Stimulated activated CD8-positive, alpha-beta memory T cell treated with anti-CD3 and anti-CD28 coated beads, Interleukin-15, amount 100 ng/mL, for 1 hour (primary cell): Measurements from ENCODE around the gene TPCN2.

Experiments used
- DNase-seq: peaks from one replicate; pipeline ENCODE4 v3.0.0-alpha.2; 2020; ENCODE audit warnings: low read depth

Gene TPCN2

DNA sequence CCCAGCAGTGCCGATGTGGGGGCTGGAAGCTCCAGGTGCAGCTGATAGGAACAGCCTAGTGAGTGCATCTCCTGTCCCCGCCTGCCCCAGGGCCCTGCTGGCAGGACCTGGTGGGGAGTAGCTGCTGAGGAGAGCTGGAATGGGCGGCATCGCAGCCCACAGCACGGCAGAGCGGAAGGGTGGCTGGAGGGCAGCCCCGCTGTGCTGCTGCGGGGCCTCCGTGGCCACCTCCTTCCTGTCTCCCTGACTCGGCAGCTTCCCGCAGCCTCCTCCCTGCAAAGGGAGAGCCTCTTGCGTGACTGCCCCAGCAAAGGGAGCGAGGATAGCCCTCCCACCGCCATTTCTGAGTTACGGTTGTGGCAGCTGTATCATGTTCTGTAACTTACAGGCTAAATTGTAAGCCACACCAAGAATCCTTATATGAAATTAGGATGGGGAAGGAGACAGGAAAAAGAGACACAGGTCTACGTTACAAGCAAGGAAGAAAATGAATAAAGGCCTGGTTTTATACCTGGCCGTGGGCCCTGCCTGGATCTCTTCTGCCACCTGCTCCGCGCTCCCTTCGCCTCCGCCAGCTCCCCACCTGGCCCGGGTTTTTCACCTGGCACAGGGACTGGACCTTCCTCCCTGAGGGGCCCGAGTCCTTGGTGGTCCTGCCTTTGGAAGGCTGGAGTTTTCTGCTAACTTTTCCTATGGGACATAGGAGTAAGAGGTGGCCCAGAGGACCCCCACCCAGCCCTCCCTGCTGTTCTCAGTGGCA lies 10.0 kb downstream of the TPCN2 start:
- no peak for DNase-seq

DNA sequence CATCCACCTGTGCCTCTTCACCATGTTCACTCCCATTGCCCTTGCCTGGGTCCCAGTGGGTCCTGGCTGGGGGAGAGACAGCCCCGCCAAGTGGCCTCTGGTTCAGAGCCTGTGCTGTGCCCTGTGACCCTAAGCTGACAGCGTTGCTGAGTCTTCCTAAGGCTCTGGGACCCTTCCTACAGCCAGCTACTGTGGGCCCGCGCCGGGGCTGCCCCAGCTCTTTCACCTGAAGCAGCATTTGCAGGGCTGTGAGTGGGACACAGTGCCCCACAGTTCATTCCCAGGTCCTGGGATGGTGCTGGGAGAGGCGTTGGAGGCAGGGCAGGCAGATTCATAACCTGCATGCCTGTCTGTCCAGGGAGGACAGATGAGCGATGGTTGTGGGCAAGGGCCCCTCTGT lies 10.7 kb downstream of the TPCN2 start:
- DNase-seq: no peak

DNA sequence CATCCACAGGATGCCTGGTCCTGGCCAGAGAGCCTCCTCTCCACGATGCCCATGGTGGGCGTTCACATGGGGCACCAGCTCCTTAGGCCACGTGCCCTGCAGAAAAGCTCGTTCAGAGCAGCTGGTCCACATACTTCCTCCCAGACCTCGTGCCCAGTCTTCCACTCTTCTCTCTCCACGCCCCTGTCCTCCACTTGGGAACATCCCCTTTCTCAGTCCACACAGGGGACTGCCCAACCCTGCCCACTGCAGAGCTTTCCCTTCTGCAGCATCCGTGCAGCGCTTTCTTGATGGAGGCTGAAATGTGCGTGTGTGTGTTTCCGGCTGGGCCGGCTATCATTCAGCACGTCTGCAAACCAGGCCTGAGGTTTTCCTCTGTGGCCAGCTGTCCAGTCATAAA lies 11.3 kb downstream of the TPCN2 start:
- DNase-seq: no peak

DNA sequence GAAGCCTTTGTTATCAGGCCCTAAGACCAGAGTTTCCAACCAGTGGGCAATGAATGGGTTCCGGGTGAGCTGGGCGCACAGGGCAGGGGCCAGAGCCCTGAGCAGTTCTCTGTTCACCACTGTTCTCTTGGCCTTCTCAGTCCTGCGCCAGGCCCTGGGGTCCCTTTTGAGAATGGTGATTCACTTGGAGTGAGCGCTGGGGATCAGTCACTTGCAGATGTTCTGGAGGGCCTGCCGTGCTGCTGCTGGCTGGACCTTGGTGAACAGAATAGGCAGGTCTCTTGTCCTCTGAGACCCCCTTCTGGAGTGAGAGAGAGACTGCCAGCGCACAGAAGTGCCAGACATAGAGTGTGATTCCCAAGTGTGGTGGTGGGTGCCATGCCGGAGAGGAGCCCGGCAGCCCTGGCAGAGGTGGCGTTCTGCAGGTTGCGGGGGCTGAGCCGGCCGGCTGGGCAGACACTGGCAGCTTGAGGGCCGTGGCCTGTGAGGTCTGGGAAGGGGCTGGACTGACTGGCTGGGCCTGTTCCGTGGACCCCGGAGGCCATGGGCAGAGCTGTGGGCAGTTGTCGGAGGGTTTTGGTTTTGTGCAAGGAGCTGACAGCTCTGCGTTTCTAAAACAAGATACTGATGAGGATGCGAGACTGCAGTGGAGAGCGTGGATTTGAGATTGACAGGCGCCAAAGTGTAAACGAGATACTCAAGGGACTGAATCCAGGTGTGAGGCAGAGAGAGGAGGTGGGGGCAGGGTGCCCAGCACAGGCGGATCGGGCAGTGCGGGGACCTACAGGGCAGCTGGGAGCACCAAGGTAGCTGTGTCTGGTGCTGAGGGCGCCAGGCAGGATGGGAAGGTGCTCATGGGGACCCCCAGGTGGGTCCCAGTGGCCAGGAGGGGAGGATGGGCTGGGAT lies 12.3 kb downstream of the TPCN2 start:
- no peak for DNase-seq

DNA sequence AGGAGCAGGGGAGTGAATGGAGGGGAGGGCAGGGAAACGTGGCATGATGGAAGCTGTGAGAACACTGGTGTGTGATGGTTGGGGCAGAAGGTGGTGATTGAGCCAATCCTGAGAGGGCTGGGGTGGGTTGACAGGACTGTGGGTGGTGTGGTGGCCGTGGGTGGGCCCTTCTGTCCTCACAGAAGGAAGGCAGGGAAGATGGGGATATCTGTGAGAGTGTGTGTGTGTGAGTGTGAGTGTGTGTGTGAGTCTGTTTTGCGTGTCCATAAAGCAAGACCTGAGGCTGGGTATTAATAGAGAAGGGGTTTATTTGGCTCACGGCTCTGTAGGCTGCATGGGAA lies 13.0 kb downstream of the TPCN2 start:
- DNase-seq: no peak

DNA sequence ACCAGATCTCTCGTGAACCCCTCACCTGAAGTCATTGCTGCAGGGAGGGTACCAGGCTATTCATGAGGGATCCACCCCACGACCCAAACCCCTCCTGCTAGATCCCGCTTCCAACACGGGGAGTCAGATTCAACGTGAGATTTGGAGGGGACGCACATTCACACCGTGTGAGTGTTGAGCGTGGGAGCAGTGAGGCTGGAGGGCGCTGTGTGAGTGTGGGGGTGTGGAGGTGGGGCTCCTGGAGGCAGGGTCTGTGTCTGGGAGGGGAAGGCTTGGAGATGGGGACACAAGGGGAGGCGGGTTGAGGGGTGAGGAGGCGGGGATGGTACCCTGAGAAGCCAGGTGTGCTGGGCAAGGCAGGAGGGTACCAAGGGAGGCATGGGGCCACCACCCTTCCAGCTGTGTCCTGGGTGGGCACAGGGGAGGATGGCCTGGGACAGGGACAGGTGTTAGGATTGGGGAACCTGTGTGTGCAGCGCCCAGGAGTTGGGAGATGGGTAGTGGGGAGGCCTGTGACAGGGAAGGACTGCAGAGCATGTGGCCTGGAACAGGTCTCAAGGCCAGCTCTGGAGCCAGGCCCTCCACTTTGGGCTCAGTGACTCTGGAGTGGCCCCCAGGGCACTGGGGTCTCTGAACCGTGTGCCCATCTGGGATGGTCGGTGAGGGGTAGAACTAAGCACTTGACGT lies 13.6 kb downstream of the TPCN2 start:
- no peak for DNase-seq

DNA sequence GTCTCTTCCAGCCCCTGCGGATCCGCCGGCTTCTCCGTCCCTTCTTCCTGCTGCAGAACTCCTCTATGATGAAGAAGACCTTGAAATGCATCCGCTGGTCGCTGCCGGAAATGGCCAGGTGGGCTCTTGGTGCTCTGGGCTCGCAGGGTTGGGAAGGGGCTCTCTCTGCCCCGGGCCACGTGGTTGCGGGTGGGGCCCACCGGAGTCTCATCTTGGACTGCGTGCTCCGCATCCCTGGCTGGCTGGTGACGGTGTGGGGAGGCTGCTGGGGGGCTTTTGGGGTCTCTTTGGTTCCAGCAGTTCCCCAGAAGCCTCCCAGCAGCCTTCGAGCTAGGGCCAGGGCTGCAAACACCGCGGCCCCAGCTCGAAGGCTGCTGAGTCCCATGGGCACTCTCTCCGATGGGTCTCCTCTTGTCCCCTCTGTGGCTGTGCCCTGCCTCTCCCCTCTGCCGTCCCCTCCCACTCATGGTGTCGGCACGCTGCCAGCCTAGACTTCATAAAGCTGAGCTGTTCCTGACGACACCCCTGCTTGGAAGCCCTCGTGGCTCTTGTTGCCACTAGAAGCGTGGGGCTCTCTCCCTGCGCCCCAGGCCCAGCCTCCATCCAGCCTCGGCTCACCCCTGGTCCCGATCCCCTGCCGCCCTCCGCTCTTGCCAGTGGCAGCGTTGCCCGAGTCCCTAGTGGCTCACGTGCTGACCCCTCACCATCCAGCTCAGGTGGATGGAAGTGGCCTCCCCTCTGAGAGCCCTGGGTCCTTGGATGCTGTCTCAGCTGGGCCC lies 14.3 kb downstream of the TPCN2 start:
- no peak for DNase-seq

DNA sequence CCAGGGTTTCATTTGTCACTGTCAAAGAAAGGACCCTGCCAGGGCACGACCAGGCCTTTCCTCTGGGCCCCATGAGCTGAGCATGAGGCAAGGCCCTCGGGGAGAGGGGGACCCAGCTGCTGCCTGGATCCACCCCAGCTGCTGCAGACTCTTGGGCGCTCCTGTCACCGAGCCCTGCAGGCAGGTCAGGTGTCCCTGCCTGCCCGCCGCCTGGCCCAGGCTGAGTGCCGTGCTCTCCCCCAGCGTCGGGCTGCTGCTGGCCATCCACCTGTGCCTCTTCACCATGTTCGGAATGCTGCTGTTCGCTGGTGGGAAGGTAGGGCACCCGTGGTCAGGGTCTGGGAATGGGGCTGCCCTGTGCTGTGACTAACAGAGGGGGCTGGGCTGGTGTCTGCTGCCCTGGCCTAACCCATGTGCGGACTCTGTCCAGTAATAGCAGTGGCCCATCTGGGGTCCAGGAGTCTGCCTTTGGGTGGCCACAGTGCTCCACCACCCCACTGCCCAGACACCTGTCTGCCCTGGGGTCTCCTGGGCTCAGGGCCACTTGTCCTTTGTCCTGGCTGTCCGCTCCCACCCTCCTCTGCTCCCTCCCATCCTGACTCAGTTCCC lies 15.0 kb downstream of the TPCN2 start:
- DNase-seq: no peak

DNA sequence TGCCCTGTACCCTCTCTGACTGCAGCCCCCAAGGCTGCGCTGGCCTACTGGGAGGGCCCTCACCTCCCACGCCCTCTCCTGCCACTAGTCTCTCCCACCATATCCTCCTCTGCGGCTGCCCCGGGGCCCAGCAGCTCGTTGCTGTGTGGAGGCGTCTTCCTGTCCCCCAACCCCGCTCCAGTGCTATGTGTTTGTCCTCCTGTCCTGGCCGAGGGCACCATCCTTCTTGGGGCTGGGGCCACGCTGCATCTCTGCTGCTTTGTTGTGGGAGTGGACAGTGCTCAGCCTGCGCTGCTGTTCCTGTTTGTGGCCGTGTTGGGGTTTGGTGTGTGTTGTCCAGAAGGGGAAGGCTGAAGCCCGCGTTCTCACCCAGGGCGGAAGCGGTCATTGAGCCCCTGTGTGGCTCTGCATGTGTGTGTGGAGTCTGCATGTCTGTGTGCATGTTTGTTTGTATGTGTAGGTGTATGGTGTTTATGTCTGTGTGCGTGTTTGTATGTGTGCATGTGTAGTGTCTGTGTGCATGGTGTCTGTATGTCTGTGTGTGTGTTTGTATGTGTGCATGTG lies 15.7 kb downstream of the TPCN2 start:
- DNase-seq: no peak

DNA sequence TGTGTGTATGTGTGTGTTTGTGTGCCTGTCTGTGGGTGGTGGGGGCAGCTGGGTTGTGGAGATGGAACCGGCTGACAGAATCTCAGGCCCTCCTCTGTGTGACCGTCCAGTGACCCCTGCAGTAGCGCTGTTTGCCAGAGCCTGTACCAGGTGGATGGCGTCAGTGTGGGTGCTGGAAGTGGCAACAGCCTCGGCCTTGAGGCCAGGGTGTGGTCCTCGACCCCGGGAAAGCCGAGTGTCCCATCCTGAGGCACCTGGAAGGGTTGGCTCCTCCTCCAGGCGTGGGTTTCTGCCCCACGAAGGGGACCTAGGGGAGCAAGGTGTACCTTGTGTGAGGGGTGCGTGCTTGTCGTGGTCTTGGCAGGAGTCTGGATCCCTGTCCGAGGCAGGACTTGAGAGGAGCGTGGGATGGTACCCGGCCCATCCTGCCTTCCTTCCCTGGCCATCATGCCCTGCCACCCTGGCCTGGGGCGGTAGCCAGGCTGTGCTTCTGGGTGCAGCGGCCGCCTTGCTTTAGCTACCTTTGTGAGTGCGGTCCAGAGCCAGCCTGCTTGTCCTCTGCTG lies 16.5 kb downstream of the TPCN2 start:
- DNase-seq: no peak

DNA sequence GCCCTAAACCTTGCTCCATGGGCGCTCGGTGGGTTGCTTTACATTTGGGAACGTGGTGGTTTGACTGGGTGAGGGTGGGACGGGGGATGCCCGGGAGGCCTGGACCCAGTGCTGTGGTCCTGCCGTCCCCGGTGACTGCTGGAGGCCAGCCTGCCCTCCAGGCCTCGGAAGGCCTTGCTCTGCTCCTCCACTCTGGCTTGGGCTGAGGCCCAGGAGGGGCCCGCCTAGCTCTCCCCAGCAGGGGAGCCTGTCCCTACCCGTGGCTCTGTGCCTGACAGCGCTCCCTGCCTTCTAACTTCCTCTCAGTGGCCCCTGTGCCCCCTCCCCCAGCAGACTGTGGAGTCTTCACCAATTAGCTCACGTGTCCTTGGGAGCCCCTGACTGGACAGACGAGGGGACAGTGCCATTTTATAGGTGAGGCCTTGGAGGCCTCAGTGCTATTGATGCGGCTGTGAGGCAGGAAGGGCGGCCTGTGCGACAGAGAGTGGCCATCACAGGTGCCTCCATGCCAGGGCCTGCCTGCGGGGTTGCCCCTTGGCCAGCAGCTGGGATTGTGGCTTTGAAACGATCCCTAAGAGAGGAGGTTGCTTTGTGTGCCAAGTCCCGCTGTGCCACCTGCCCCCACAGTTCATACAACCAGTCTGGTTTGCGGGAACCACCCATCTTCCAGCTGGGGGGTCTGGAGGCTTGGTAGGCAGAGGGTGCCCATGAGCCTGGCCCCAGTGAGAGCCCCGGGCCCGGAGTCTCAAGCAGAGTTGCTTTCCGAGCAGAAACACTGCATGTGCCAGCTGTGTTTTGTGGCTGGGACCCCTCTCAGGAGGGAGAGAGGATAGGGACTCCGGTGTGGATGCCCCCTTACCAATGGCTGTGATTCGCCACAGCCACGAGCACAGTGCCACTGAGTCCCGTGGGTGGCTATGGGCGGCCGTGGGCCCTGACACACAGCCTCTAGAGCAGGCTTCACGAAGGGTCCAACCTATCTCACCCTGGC lies 17.7 kb downstream of the TPCN2 start:
- no peak for DNase-seq

DNA sequence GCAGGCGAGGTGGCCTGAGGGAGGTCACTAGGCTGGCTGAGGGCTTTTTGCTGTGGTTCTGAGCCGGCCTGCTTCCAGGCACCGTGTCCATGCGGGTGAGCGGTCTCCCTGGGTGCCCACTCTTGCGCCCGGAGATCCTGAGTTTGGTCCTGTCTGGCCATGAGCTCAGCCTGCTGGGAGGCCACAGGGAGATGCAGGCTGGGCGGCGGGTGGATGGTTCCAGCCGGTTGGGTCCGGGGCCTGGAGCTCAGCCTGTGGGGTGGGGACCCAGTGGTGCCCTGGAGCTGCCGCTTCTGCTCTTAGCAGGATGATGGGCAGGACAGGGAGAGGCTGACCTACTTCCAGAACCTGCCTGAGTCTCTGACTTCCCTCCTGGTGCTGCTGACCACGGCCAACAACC lies 18.5 kb downstream of the TPCN2 start:
- DNase-seq: no peak

DNA sequence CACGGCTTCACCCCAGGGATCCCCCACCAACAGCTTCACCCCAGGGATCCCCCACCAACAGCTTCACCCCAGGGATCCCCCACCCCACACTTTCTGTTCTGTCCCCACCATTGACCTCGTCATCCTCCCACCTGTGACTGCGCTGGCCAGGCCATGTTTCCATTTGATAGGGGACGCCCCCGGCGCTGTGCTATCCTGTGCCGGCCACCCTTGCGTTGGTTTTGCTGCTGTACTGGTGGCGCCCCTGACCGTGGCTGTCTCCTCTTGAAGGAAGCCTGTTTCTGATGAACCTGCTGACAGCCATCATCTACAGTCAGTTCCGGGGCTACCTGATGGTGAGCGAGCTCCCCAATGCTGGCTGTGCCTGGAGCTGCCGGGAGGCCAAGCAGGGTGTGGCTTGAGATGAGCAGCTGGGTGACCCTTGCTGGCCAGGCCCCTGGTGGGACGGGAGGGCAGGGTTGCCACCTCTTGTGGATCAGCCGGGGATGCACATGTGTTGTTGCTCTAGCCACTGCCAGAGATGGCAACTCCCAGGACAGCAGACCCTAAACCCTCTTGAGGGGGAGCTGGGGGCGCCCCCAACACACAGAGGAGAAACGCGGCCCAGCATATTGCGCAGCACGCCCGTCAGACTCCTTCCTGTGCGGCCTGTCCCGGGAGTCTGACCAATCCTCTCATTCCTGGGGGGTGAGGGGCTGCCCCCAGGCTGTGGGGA lies 22.5 kb downstream of the TPCN2 start:
- DNase-seq: no peak

DNA sequence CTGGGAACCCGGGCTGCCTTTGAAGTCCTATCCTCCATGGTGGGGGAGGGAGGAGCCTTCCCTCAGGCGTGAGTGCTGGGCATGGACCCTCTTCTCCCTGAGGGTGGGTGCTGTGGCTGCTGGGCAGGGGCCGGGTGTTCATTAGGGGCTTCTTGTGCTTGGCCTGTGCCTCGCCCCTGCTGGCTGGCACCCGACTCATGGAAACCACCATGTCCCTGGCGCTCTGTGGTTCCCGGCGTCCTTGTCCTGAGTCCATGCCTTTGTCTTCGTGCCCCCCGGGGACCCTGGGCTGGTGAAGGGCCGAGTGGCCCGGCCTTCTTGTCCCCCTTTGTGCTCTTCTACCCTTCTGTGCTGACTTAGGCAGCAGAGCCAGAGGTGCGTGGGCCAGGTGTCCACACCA lies 23.2 kb downstream of the TPCN2 start:
- no peak for DNase-seq

DNA sequence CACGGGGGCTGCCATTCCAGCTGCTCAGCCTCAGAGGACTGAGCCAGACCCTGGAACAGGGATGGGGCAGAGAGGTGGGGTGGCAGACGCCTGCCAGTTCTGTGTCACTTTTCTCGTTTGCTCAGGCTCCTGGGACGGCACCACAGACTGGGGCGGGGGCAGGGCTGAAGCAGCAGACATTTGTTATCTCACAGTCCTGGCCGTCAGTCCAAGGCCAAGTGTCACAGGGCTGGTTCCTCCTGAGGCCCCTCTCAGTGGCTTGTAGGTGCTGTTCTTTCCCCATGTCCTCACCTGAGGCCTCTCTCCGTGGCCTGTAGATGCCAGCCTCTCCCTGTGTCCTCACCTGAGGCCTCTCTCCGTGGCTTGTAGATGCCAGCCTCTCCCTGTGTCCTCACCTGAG lies 24.7 kb downstream of the TPCN2 start:
- DNase-seq: no peak

DNA sequence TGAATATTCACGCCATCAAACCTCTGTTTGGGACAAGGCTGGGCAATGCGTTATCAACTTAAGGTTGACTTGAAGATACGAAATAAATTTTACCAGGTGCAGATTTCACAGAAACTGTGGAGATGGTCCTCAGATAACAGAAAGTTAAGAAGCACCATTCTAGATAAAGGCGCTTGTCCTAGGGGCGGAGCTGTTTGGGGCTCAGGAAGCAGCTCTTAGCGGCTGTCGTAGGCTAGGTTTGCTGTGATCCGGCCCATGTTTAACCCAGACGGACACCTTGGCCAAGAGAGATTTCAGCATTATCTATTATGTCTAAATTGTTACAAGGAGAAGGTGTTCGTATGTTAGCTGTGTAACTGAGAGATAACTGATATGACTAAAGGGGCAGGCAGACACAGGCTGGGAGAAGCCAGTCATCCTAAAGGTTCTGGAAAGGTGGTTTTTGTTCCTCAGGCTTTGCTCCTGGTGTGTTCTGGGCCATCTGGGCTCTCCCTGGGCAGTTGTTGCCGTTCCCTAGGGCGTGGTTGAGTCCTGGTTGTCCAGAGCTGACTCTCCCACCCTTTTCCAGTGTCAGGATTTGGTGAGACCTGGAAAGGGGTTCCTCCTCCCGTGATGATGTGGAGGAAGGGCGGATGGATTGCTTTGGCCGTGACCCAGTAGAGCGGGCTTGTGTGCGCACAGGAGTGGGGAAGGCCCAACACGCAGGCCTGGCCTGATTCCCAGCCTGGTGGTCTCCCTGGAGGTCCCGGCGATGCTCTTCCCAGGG lies 25.8 kb downstream of the TPCN2 start:
- no peak for DNase-seq

DNA sequence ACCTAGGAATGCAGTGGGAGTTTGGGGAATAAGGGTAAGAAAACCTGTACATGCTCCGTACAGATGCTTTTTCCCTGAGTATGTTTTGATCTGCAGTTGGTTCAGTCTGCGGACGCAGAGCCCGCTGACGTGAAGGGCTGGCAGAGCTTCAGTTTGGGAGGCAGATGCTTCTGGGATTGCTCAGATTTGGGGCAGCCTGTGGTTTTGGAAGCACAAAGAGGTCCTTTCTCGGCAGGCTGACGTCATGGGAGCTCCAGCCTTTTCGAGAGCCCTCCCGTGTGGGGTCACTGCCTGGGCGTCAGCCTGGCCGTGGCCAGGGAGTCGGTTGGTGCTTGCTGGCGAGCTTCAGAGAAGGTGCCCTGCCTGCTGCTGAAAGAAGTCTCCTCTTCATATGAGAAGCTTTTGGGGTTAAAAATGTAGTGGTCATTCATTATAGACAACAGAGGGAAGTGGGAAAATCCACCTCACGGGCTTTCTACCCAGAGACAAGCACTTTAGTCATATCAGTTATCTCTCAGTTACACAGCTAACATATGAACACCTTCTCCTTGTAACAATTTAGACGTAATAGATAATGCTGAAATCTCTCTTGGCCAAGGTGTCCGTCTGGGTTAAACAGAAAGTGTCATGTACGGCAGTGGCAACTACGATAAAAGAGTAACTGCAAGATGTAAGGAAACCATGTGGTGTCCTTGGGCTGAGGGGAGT lies 26.8 kb downstream of the TPCN2 start:
- no peak for DNase-seq
